BLaER1 (cell line): ENCODE measurements around the gene PDLIM4.

Experiments used
- H3K27ac ChIP-seq: shearing (Covaris generic); formaldehyde crosslinking; 2 replicates; pipeline ENCODE4 v1.8.1; 2022
- H3K27me3 ChIP-seq: shearing (Covaris generic); formaldehyde crosslinking; 2 replicates; pipeline ENCODE4 v1.8.1; 2022
- H3K36me3 ChIP-seq: shearing (Covaris generic); formaldehyde crosslinking; 2 replicates; pipeline ENCODE4 v1.8.1; 2022
- H3K4me1 ChIP-seq: shearing (Covaris generic); formaldehyde crosslinking; 2 replicates; pipeline ENCODE4 v1.8.1; 2022
- H3K4me2 ChIP-seq: shearing (Covaris generic); formaldehyde crosslinking; 2 replicates; pipeline ENCODE4 v1.8.1; 2022
- H3K4me3 ChIP-seq: shearing (Covaris generic); formaldehyde crosslinking; 2 replicates; pipeline ENCODE4 v1.8.1; 2022
- H3K9ac ChIP-seq: shearing (Covaris generic); formaldehyde crosslinking; 2 replicates; pipeline ENCODE4 v1.8.1; 2022
- H3K9me3 ChIP-seq: shearing (Covaris generic); formaldehyde crosslinking; 2 replicates; pipeline ENCODE4 v1.8.1; 2022
- H4K20me1 ChIP-seq: shearing (Covaris generic); formaldehyde crosslinking; 2 replicates; pipeline ENCODE4 v1.8.1; 2022
- Cebpa-rat ChIP-seq: shearing (Covaris generic); IDR thresholded peaks from 2 replicates; pipeline ENCODE4 v1.8.1; 2022

Gene PDLIM4

GRCh38 chr5:132319975-132320374 is 62.5 kb downstream of the PDLIM4 start:
- Histone ChIP-seq H3K27me3 (no peaks in the 10 kb centered on the region), H3K9me3 (no peaks in the 10 kb centered on the region)
- no peak for TF ChIP-seq Cebpa-rat

GRCh38 chr5:132321109-132321721 is 63.7 kb downstream of the PDLIM4 start:
- no peaks in the 10 kb centered on the region for H3K9me3 ChIP-seq
- H3K4me3 ChIP-seq, result no peak overlapping the region
- peaks cover 10% of the 10 kb centered on the region for H3K4me1 ChIP-seq
- H3K27ac ChIP-seq, result no peak overlapping the region
- H3K9ac ChIP-seq, result no peak overlapping the region
- H3K4me2 ChIP-seq, result no peak overlapping the region
- TF ChIP-seq Cebpa-rat, result no peak
- no peaks in the 10 kb centered on the region for H3K27me3 ChIP-seq
- H4K20me1 ChIP-seq, result no peaks in the 10 kb centered on the region
- no peaks in the 10 kb centered on the region for H3K36me3 ChIP-seq

More at GRCh38 chr5:132319975-132320374, 62.5 kb downstream of the PDLIM4 start:
- H3K36me3 ChIP-seq, result no peaks in the 10 kb centered on the region
- peaks cover 10% of the 10 kb centered on the region for H3K4me1 ChIP-seq
- no peak overlapping the region for H3K4me2 ChIP-seq
- no peak overlapping the region for H3K27ac ChIP-seq
- no peak overlapping the region for H3K9ac ChIP-seq
- no peak overlapping the region for H3K4me3 ChIP-seq
- no peaks in the 10 kb centered on the region for H4K20me1 ChIP-seq

DNA sequence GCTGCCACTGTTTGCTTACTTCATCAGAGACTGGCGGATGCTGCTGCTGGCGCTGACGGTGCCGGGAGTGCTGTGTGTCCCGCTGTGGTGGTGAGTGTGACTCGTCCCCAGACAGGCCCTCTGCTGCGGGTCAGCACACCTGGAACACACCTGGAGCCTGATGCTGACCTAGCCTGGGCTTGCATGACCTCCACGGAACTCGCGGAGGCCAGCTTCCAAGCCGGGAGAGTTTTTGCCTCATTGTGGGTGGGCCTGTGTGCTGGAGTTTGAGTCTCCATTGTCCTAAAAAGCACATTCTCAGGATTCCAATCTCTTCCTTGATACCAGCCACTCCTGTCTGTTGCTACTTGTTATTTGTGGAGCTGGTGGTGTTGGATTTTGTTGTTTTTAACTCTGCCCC is 64.8 kb downstream of the PDLIM4 start:
- Histone ChIP-seq H3K4me1 (peaks cover 9% of the 10 kb centered on the region), H3K4me2 (no peak overlapping the region), H3K27ac (no peak overlapping the region), H3K9ac (no peak overlapping the region), H3K4me3 (no peak overlapping the region), H4K20me1 (no peaks in the 10 kb centered on the region), H3K36me3 (no peaks in the 10 kb centered on the region), H3K27me3 (no peaks in the 10 kb centered on the region), H3K9me3 (no peaks in the 10 kb centered on the region)
- TF ChIP-seq Cebpa-rat, result no peak
